ENCODE measurements around the gene GLT8D1. TPM values are rescaled to one million over a fixed set of nuclear protein-coding genes. Genes with fewer than 3 reads are reported as not detected.

GLT8D1 gene
- total and polyA plus RNA-seq, 2 of the 13 experiments (the other 11 are each of a cell fraction or from before 2014, with no cell fraction given) = 110 to 121 TPM

DNA sequence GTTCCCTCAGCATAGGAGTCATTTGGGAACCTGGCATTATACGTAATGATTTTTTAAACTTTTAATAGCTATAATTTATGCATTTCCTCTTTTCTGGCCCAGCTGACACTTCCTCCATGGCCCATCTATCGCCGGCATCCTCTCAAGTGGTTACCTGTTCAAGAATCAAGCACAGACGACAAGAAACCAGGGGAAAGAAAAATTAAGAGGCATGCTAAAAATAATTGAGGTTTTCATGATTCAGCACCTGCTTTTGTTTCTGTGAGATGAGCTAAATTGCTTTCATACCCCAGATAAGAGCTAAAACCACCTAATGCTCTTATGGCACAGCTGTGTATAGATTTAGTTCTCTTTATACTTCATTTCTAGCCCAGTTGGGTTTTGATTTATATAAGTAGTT, 2.0 kb upstream of the GLT8D1 start (continued):
- TF ChIP-seq ZNF883 (CRISPR knock-in tag; IDR thresholded peaks at IDR 0.05; ENCODE audit: not compliant biosample characterization) (no peak), ZNF543 (CRISPR knock-in tag; IDR thresholded peaks at IDR 0.05) (no peak)

DNA sequence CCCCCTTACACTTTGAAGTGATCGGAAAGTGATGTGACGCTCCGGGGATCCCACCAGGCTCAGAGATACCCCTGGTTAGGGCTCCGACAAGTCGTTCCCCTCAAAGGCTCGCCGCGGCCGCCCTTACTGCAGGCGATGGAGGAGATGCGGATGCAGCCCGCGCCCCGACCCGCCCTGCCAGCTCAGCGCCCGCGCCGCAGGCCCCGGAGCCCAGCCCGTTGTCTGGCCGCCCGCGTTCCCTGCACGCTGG, 228 bp downstream of the GLT8D1 start:
- H2AFZ ChIP-seq (ENCODE audit: low read length) = no peak overlapping the region
- FAIRE-seq = no peak
- CTCF ChIA-PET (ENCODE audit: low intra/inter-chr PET ratio, low total read pairs) = no interaction called here
- H3K36me3 ChIP-seq (replicated peaks in 1 of 2; ENCODE audit: control insufficient read depth in 1 of 2, insufficient read depth in 2 of 2, low read length in 2 of 2) = peaks cover 0 to 5% of the 10 kb centered on the region in 2 experiments; a peak in 1 of 5 replicates
- in situ Hi-C loops (cut with HindIII; ENCODE audit: extremely low pct_ligation_motif_present, low pct_unique_long_range_greater_than_20kb) = no loop called here
- H3K4me1 ChIP-seq (ENCODE audit: insufficient read depth, low read length) = peaks cover 45% of the 10 kb centered on the region
- BruUV-seq (replicated peaks) = no TSS peak
- intact Hi-C loops (cut with micrococcal nuclease; ENCODE audit: unreplicated experiment) = no loop called here
- POLR2A ChIA-PET = interaction anchor here (0.5 to 6.5 kb wide), 12 partner anchors 15 to 732 kb away, joined by 3 to 118 read pairs (median 4); partner anchors contain the start of genes GNL3, NEK4, PBRM1 and STAB1
- H3K79me2 ChIP-seq (ENCODE audit: insufficient read depth, low read length) = peaks cover 49% of the 10 kb centered on the region
- WGBS (ENCODE audit: low lambda C conversion rate) = no CpG with 5 or more reads among the region's 25 CpGs
- DNase-seq (ENCODE audit: low spot score) = no peak
- H3K27me3 ChIP-seq (ENCODE audit: control insufficient read depth in 1 of 2, insufficient read depth in 2 of 2, low read length in 2 of 2) = no peaks in the 10 kb centered on the region; a peak in 1 of 5 replicates
- peak overlapping the region; percentile 90 to 97 (median 95) for H3K4me3 ChIP-seq (replicated peaks in 1 of 3; ENCODE audit: insufficient read depth in 1 of 3, low read depth in 2 of 3, low read length in 3 of 3)
- no peaks in the 10 kb centered on the region; the same call in 1 of the 2 replicates for H4K20me1 ChIP-seq (ENCODE audit: insufficient read depth, low read length)
- H3K4me2 ChIP-seq (ENCODE audit: low read depth, low read length) = peak overlapping the region; percentile 80
- peak overlapping the region; percentile 85 for H3K9ac ChIP-seq (ENCODE audit: insufficient read depth, low read depth, low read length)
- H3K9me3 ChIP-seq (ENCODE audit: low read length) = no peaks in the 10 kb centered on the region
- H3K27ac ChIP-seq (ENCODE audit: extremely low read length, insufficient read depth, low read length) = peak overlapping the region; percentile 90
- ATAC-seq = no peak
- TF ChIP-seq ZNF570 (CRISPR knock-in tag; IDR thresholded peaks at IDR 0.05; ENCODE audit: borderline replicate concordance) (no peak), FOSL2 (CRISPR knock-in tag; IDR thresholded peaks at IDR 0.05) (no peak), SOX6 (IDR thresholded peaks at IDR 0.05) (no peak), SOX6 (CRISPR knock-in tag; IDR thresholded peaks at IDR 0.05) (no peak), SCMH1 (CRISPR knock-in tag; IDR thresholded peaks at IDR 0.05; ENCODE audit: borderline replicate concordance) (no peak), TCF7 (IDR thresholded peaks at IDR 0.05; ENCODE audit: low read depth) (no peak), REPIN1 (CRISPR knock-in tag; IDR thresholded peaks at IDR 0.05; ENCODE audit: borderline replicate concordance, low read depth) (no peak), POLR2AphosphoS2 (IDR thresholded peaks at IDR 0.05; ENCODE audit: low read depth, low read length) (no peak), TSC22D2 (CRISPR knock-in tag; IDR thresholded peaks at IDR 0.05; ENCODE audit: borderline replicate concordance) (0 out of 2 replicates have a peak, but pooled peaks have one; percentile 51), ETV6 (CRISPR knock-in tag; conservative IDR thresholded peaks at IDR 0.05) (0 out of 2 replicates have a peak, but pooled peaks have one; percentile 67), ZBTB43 (CRISPR knock-in tag; conservative IDR thresholded peaks at IDR 0.05) (no peak), MAF1 (CRISPR knock-in tag; IDR thresholded peaks at IDR 0.05; ENCODE audit: borderline replicate concordance) (no peak), TFDP1 (CRISPR knock-in tag; IDR thresholded peaks at IDR 0.05; ENCODE audit: borderline replicate concordance) (no peak), E2F1 (CRISPR knock-in tag; IDR thresholded peaks at IDR 0.05) (no peak), RBFOX2 (IDR thresholded peaks at IDR 0.05; ENCODE audit: low read depth, low read length) (no peak), ZNF670 (CRISPR knock-in tag; IDR thresholded peaks at IDR 0.05; ENCODE audit: borderline replicate concordance) (no peak), GABPA (IDR thresholded peaks at IDR 0.05; ENCODE audit: low read depth, low read length) (no peak), GABPA (CRISPR knock-in tag; IDR thresholded peaks at IDR 0.05; ENCODE audit: low read depth) (no peak), ELF1 (CRISPR knock-in tag; IDR thresholded peaks at IDR 0.05) (no peak)
- TF ChIP-seq, protein P1, sequence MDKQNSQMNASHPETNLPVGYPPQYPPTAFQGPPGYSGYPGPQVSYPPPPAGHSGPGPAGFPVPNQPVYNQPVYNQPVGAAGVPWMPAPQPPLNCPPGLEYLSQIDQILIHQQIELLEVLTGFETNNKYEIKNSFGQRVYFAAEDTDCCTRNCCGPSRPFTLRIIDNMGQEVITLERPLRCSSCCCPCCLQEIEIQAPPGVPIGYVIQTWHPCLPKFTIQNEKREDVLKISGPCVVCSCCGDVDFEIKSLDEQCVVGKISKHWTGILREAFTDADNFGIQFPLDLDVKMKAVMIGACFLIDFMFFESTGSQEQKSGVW (CRISPR knock-in tag; IDR thresholded peaks at IDR 0.05; ENCODE audit: borderline replicate concordance) = 0 out of 2 replicates have a peak, but pooled peaks have one; percentile 77

All from HepG2 (cell line).